Femur (tissue), 1 donor: ENCODE results near the gene GPR157.

Source experiments
- DNase-seq: peaks from one replicate; pipeline ENCODE4 v3.0.0-alpha.2; 2017

Gene GPR157

GRCh38 chr1:9059891-9060744 is 68.8 kb downstream of the GPR157 start:
- no peak for DNase-seq

- DNase-seq: no peak
These were observed 70.4 kb downstream of the GPR157 start for GRCh38 chr1:9058465-9058864.

GRCh38 chr1:9057851-9058250 is 71.1 kb downstream of the GPR157 start:
- DNase-seq: no peak

- DNase-seq: no peak
These were observed 76.4 kb downstream of the GPR157 start for GRCh38 chr1:9052272-9053049.

- no peak for DNase-seq
These were observed 77.5 kb downstream of the GPR157 start for GRCh38 chr1:9051379-9051778.

- DNase-seq: no peak
These were observed 78.1 kb downstream of the GPR157 start for GRCh38 chr1:9050803-9051202.
